ENCODE measurements around the gene KLK4.
A peak's percentile ranks its signal among the peaks of the same experiment; 100 is the strongest.

Gene KLK4

GRCh38 chr19:50911206-50912101 is at the start of gene KLK4:
Gene KLK4, minus strand, starts transcription at chr19:50911395. Its CDS starts 657 bp downstream, at chr19:50910738.
- no peak for DNase-seq

- no peak for DNase-seq
Measured at GRCh38 chr19:50959731-50960500, 48.7 kb upstream of the KLK4 start.

- DNase-seq, result no peak
Measured at GRCh38 chr19:50957587-50957986, 46.4 kb upstream of the KLK4 start.

- DNase-seq, result no peak
Measured at GRCh38 chr19:50952910-50953309, 41.7 kb upstream of the KLK4 start, which contains the start of gene KLK5. Gene KLK5, minus strand, starts transcription at chr19:50953038. Its CDS starts 381 bp downstream, at chr19:50952657.

- no peak for DNase-seq
Measured at GRCh38 chr19:50949861-50950260, 38.7 kb upstream of the KLK4 start.

- no peak for DNase-seq
Measured at GRCh38 chr19:50947123-50947522, 35.9 kb upstream of the KLK4 start.

GRCh38 chr19:50944795-50945194 is 33.6 kb upstream of the KLK4 start:
- no peak for DNase-seq

GRCh38 chr19:50943074-50943828 is 32.1 kb upstream of the KLK4 start:
- no peak for DNase-seq

- no peak for DNase-seq
Measured at GRCh38 chr19:50939596-50939995, 28.4 kb upstream of the KLK4 start.

- no peak for DNase-seq
Measured at GRCh38 chr19:50933640-50934039, 22.4 kb upstream of the KLK4 start.

- DNase-seq, result no peak
Measured at GRCh38 chr19:50932690-50933083, 21.5 kb upstream of the KLK4 start.

GRCh38 chr19:50932018-50932689 is 21.0 kb upstream of the KLK4 start:
- no peak for DNase-seq

- DNase-seq, result no peak
Measured at GRCh38 chr19:50931023-50931422, 19.8 kb upstream of the KLK4 start.

GRCh38 chr19:50928831-50929230 is 17.6 kb upstream of the KLK4 start:
- DNase-seq, result no peak

GRCh38 chr19:50926144-50926543 is 14.9 kb upstream of the KLK4 start:
- no peak for DNase-seq

- no peak for DNase-seq
Measured at GRCh38 chr19:50925734-50926133, 14.5 kb upstream of the KLK4 start.

GRCh38 chr19:50924586-50924985 is 13.4 kb upstream of the KLK4 start:
- no peak for DNase-seq

- DNase-seq, result peak; percentile 74
Measured at GRCh38 chr19:50922317-50922853, 11.2 kb upstream of the KLK4 start.

GRCh38 chr19:50921426-50922316 is 10.5 kb upstream of the KLK4 start:
- no peak for DNase-seq

- DNase-seq, result no peak
Measured at GRCh38 chr19:50916069-50916468, 4.9 kb upstream of the KLK4 start.

Data from activated naive CD4-positive, alpha-beta T cell treated with Interleukin-2 at 50 U/mL for 16 hours (primary cell).